Measurements from ENCODE around the gene IGSF22. TPM values are rescaled to one million over a fixed set of nuclear protein-coding genes. Genes with fewer than 3 reads are reported as not detected.
A peak's percentile ranks its signal among the peaks of the same experiment; 100 is the strongest.

The IGSF22 gene
- total and polyA plus RNA-seq, 9 of the 15 experiments (the other 6 are each of a cell fraction or from before 2014, with no cell fraction given) = not detected

- peak within 1 kb of the TSS; percentile 26 to 88; a peak in 3 of 4 replicates for H3K9ac ChIP-seq (ENCODE audit: insufficient read depth in 1 of 2, low read depth in 2 of 2, low read length in 2 of 2)
- no peaks in the 10 kb centered on the region for H3K9me3 ChIP-seq (replicated peaks; ENCODE audit: control insufficient read depth, insufficient read depth, low read depth, low read length)
- CTCF ChIA-PET (ENCODE audit: low intra/inter-chr PET ratio) = no interaction called here
- peak; percentile 95 for ATAC-seq
- peak within 1 kb of the TSS; percentile 32; the same call in 1 of the 3 replicates for H3K27ac ChIP-seq (ENCODE audit: extremely low read depth, low read depth, low read length)
- FAIRE-seq = peak; percentile 48
- in situ Hi-C loops (cut with MboI) (no loop called here), intact Hi-C loops (cut with micrococcal nuclease) (no loop called here)
- 2% methylated on average over 34 of the region's 98 CpGs for WGBS (ENCODE audit: insufficient coverage, low coverage, missing lambda C conversion rate)
- H4K20me1 ChIP-seq (replicated peaks; ENCODE audit: control insufficient read depth, insufficient read depth, low read length) = no peaks in the 10 kb centered on the region; the same call in 1 of the 2 replicates
- H3K4me3 ChIP-seq = peak within 1 kb of the TSS; percentile 63
- H2AFZ ChIP-seq (ENCODE audit: low read depth, low read length) = peak within 1 kb of the TSS; percentile 91
- H3K4me2 ChIP-seq (ENCODE audit: insufficient read depth, low read length) = peak within 1 kb of the TSS; percentile 88
- POLR2A ChIA-PET = interaction anchor here (0.7 to 1.6 kb wide), 3 partner anchors 15 to 26 kb away, joined by 3 read pairs; no protein-coding TSS in a partner anchor
- H3K4me1 ChIP-seq (replicated peaks in 1 of 2; ENCODE audit: control insufficient read depth in 2 of 2, insufficient read depth in 2 of 2, low read length in 2 of 2) = peaks cover 12 to 18% of the 10 kb centered on the region in 2 experiments; a peak in 4 of 5 replicates
- BruUV-seq (replicated peaks) = no TSS peak
- no peaks in the 10 kb centered on the region for H3K36me3 ChIP-seq (ENCODE audit: control insufficient read depth, insufficient read depth, low read length)
- H3K27me3 ChIP-seq (ENCODE audit: control insufficient read depth in 2 of 2, insufficient read depth in 2 of 2, low read length in 2 of 2) = peaks cover 0 to 14% of the 10 kb centered on the region in 2 experiments; a peak in 2 of 5 replicates
- no peaks in the 10 kb centered on the region for H3K79me2 ChIP-seq (ENCODE audit: control insufficient read depth, insufficient read depth, low read length)
- DNase-seq (ENCODE audit: extremely low read depth in 1 of 4, low spot score in 3 of 4) = peak; percentile 90 to 98 (median 96)
- no peaks in the 10 kb centered on the region for H3K9me1 ChIP-seq (ENCODE audit: control insufficient read depth, insufficient read depth, low read length)
- TF ChIP-seq SOX6 (IDR thresholded peaks at IDR 0.05) (no peak), JUND (IDR thresholded peaks at IDR 0.05; ENCODE audit: borderline replicate concordance, low read depth, low read length) (peak; percentile 69), JUND (tag; IDR thresholded peaks at IDR 0.05; ENCODE audit: borderline replicate concordance, low read depth, low read length) (no peak; the same call in 2 of the 3 replicates), RAD21 (CRISPR knock-in tag; conservative IDR thresholded peaks at IDR 0.05 in 1 of 2, IDR thresholded peaks at IDR 0.05 in 1 of 2) (no peak), RBFOX2 (IDR thresholded peaks at IDR 0.05; ENCODE audit: low read depth, low read length) (peak; percentile 76), MAX (CRISPR knock-in tag; IDR thresholded peaks at IDR 0.05) (peak; percentile 56), ATF7 (IDR thresholded peaks at IDR 0.05) (peak; percentile 97), ZNF586 (CRISPR knock-in tag; conservative IDR thresholded peaks at IDR 0.05) (no peak), NR3C1 (CRISPR knock-in tag; IDR thresholded peaks at IDR 0.05) (0 out of 2 replicates have a peak, but pooled peaks have one; percentile 37), ATF1 (CRISPR knock-in tag; IDR thresholded peaks at IDR 0.05) (0 out of 2 replicates have a peak, but pooled peaks have one; percentile 33), ATF1 (tag; IDR thresholded peaks at IDR 0.05) (peak; percentile 97), MAZ (CRISPR knock-in tag; conservative IDR thresholded peaks at IDR 0.05 in 1 of 2, IDR thresholded peaks at IDR 0.05 in 1 of 2) (peak in 1 of 2 experiments; percentile 9; a peak in 1 of 4 replicates), L3MBTL2 (IDR thresholded peaks at IDR 0.05) (peak; percentile 51; the same call in 1 of the 2 replicates), NFYB (IDR thresholded peaks at IDR 0.05; ENCODE audit: extremely low read depth, insufficient read length) (peak; percentile 17), KLF6 (CRISPR knock-in tag; IDR thresholded peaks at IDR 0.05; ENCODE audit: borderline replicate concordance) (no peak), BHLHE40 (IDR thresholded peaks at IDR 0.05; ENCODE audit: low read length) (peak; percentile 91), ZBTB1 (CRISPR knock-in tag; IDR thresholded peaks at IDR 0.05; ENCODE audit: borderline replicate concordance, low read depth) (no peak), ZNF395 (CRISPR knock-in tag; IDR thresholded peaks at IDR 0.05) (peak; percentile 45; the same call in 1 of the 2 replicates), KDM2B (CRISPR knock-in tag; IDR thresholded peaks at IDR 0.05) (peak; percentile 82; the same call in 1 of the 2 replicates)
Measured at GRCh38 chr11:18698341-18699268, 27.4 kb downstream of the IGSF22 start, which contains the start of gene TMEM86A. Gene TMEM86A (plus strand): TSS chr11:18698779. CDS start chr11:18698887, 108 bp downstream.

Measured in K562 (cell line).